ENCODE data around the gene COL11A2. TPM values are rescaled to one million over a fixed set of nuclear protein-coding genes. Genes with fewer than 3 reads are reported as not detected.
A peak's percentile ranks its signal among the peaks of the same experiment; 100 is the strongest.

COL11A2 gene
- total and polyA plus RNA-seq, 2 donors (not counting 3 experiments of a cell fraction or from before 2014, with no cell fraction given): 0.65 to 1.3 TPM

DNA sequence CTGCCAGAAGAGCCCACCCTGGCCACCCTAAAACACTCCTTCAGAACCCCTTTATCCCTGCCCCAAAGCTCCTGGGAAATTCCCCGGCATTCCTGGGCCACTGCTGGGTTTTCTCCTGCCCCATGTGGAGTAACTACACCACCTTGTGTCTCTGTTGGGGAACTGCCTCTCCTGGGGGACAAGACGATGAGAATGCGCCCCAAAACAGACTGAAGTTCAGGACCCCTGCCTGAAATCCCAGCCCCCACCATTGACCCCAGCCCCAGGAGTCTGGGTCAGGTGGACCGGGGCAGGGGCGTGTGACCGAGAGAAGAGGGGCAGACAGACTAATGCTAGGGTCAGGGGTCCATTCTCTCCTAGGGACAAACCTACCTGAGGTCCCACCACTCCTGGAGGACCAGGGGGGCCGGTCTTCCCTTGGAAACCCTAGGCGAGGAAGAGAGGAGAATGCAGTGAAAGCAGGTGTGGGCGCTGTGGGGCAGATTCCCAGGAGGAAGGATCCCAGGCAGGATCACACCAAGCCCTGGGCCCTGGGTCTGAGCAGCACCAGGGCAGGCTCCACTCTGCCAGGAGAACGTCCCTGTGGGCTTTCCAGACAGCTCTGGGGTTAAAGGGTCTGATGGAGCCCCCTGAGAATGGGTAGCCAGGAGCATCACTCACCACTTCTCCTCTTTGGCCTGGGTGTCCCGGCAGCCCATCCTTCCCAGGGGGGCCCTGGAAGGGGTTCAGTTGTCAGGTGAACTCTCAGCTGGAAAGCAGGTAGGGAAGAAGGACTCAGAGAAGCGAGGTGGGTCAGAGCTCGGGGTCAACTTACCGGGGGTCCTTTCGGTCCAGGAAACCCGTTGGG, 19.4 kb downstream of the COL11A2 start:
- Histone ChIP-seq H4K20me1 (replicated peaks; ENCODE audit: control insufficient read depth, extremely low read depth, insufficient read depth, low read length) (no peaks in the 10 kb centered on the region), H3K4me2 (ENCODE audit: insufficient read depth, low read length) (no peak overlapping the region), H3K9me3 (replicated peaks; ENCODE audit: control insufficient read depth, insufficient read depth, low read length) (no peaks in the 10 kb centered on the region), H3K9ac (replicated peaks; ENCODE audit: extremely low read depth, insufficient read depth, low read length) (no peak overlapping the region), H2AFZ (ENCODE audit: low read depth, low read length) (no peak overlapping the region), H3K27me3 (ENCODE audit: control insufficient read depth in 2 of 2, insufficient read depth in 2 of 2, low read length in 2 of 2) (no peaks in the 10 kb centered on the region), H3K4me1 (ENCODE audit: control insufficient read depth, extremely low read depth, insufficient read depth, low read length) (no peaks in the 10 kb centered on the region), H3K79me2 (ENCODE audit: control insufficient read depth, insufficient read depth, low read length) (no peaks in the 10 kb centered on the region), H3K9me1 (replicated peaks; ENCODE audit: control insufficient read depth, extremely low read depth, insufficient read depth, low read length) (no peaks in the 10 kb centered on the region), H3K36me3 (ENCODE audit: control insufficient read depth in 2 of 2, extremely low read depth in 1 of 2, insufficient read depth in 2 of 2, low read length in 2 of 2) (no peaks in the 10 kb centered on the region), H3K27ac (ENCODE audit: insufficient read depth, low read depth, low read length) (no peak overlapping the region), H3K4me3 (replicated peaks in 1 of 3; ENCODE audit: insufficient read depth in 1 of 3, low read depth in 1 of 3, low read length in 3 of 3) (no peak overlapping the region)
- intact Hi-C loops (cut with micrococcal nuclease) (no loop called here), dilution Hi-C loops (cut with MboI; ENCODE audit: extremely low pct_ligation_motif_present, low sequenced_read_pairs) (no loop called here)
- no peak for FAIRE-seq
- TF ChIP-seq, protein P1, sequence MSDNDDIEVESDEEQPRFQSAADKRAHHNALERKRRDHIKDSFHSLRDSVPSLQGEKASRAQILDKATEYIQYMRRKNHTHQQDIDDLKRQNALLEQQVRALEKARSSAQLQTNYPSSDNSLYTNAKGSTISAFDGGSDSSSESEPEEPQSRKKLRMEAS (IDR thresholded peaks at IDR 0.05; ENCODE audit: insufficient read depth, insufficient read length): no peak
- TF ChIP-seq MYC (IDR thresholded peaks at IDR 0.05; ENCODE audit: low read depth, low read length): no peak
- TF ChIP-seq, protein P2, sequence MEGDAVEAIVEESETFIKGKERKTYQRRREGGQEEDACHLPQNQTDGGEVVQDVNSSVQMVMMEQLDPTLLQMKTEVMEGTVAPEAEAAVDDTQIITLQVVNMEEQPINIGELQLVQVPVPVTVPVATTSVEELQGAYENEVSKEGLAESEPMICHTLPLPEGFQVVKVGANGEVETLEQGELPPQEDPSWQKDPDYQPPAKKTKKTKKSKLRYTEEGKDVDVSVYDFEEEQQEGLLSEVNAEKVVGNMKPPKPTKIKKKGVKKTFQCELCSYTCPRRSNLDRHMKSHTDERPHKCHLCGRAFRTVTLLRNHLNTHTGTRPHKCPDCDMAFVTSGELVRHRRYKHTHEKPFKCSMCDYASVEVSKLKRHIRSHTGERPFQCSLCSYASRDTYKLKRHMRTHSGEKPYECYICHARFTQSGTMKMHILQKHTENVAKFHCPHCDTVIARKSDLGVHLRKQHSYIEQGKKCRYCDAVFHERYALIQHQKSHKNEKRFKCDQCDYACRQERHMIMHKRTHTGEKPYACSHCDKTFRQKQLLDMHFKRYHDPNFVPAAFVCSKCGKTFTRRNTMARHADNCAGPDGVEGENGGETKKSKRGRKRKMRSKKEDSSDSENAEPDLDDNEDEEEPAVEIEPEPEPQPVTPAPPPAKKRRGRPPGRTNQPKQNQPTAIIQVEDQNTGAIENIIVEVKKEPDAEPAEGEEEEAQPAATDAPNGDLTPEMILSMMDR (IDR thresholded peaks at IDR 0.05; ENCODE audit: extremely low read depth in 1 of 2, insufficient read depth in 1 of 2, low read depth in 1 of 2, low read length in 2 of 2): peak; percentile 26 to 34
- ChIA-PET POLR2A (no interaction called here), CTCF (interaction anchor here (0.6 to 3.0 kb wide), 19 partner anchors 11 to 239 kb away, joined by 3 to 19 read pairs (median 4); partner anchors contain the start of gene HLA-DPA1)
- DNase-seq (ENCODE audit: low read depth, low spot score): no peak
- no TSS peak for BruUV-seq (replicated peaks)

All from endothelial cell of umbilical vein (primary cell).